H9 (cell line): ENCODE results near the gene PARVB. TPM values are rescaled to one million over a fixed set of nuclear protein-coding genes. Genes with fewer than 3 reads are reported as not detected.

ENCODE experiments used
- DNase-seq: peaks from one replicate; pipeline ENCODE4 v3.0.0-alpha.2; 2017
- H2AFZ ChIP-seq: one replicate; pipeline ENCODE4 v1.6.1; 2013; ENCODE audit warnings: mild to moderate bottlenecking, low read length, control low read depth, moderate library complexity
- H2AK5ac ChIP-seq: 2 replicates; pipeline ENCODE4 v1.6.1; 2013; ENCODE audit warnings: low read length, control low read depth, mixed read lengths; ENCODE audit not compliant: insufficient read length
- H2BK120ac ChIP-seq: one replicate; pipeline ENCODE4 v1.6.1; 2013; ENCODE audit warnings: low read depth, mild to moderate bottlenecking, low read length, control low read depth, inconsistent platforms; ENCODE audit not compliant: poor library complexity, severe bottlenecking
- H2BK12ac ChIP-seq: 2 replicates; pipeline ENCODE4 v1.6.1; 2013; ENCODE audit warnings: low read length, control low read depth, mixed read lengths, low read depth; ENCODE audit not compliant: insufficient read length
- H2BK15ac ChIP-seq: 2 replicates; pipeline ENCODE4 v1.6.1; 2013; ENCODE audit warnings: low read depth, low read length, control low read depth
- H2BK20ac ChIP-seq: one replicate; pipeline ENCODE4 v1.6.1; 2013; ENCODE audit warnings: low read depth, mild to moderate bottlenecking, low read length, control low read depth, inconsistent platforms; ENCODE audit not compliant: poor library complexity, severe bottlenecking
- H2BK5ac ChIP-seq: 2 replicates; pipeline ENCODE4 v1.6.1; 2013; ENCODE audit warnings: low read length, control low read depth, mixed read lengths; ENCODE audit not compliant: insufficient read length
- H3K14ac ChIP-seq: 2 replicates; pipeline ENCODE4 v1.6.1; 2013; ENCODE audit warnings: low read length, control low read depth; ENCODE audit not compliant: insufficient read depth
- H3K18ac ChIP-seq: 2 replicates; pipeline ENCODE4 v1.6.1; 2013; ENCODE audit warnings: low read depth, mild to moderate bottlenecking, mixed read lengths, low read length, control low read depth; ENCODE audit not compliant: insufficient read length
- H3K23ac ChIP-seq: 2 replicates; pipeline ENCODE4 v1.6.1; 2013; ENCODE audit warnings: low read length, control low read depth, mixed read lengths, low read depth; ENCODE audit not compliant: insufficient read length
- H3K23me2 ChIP-seq: 2 replicates; pipeline ENCODE4 v1.6.1; 2013; ENCODE audit warnings: low read depth, mild to moderate bottlenecking, mixed read lengths, low read length, control low read depth; ENCODE audit not compliant: insufficient read length, poor library complexity, severe bottlenecking
- H3K27ac ChIP-seq: 2 replicates; pipeline ENCODE4 v1.5.1; 2013; ENCODE audit warnings: low read length, control low read depth, mixed read lengths, low read depth; ENCODE audit not compliant: insufficient read length
- H3K27me3 ChIP-seq: 2 replicates; pipeline ENCODE4 v1.6.1; 2013; ENCODE audit warnings: low read length, control low read depth, inconsistent platforms; ENCODE audit not compliant: insufficient read depth
- H3K4ac ChIP-seq: 2 replicates; pipeline ENCODE4 v1.6.1; 2013; ENCODE audit warnings: low read depth, mild to moderate bottlenecking, control low read depth, inconsistent platforms, low read length, moderate library complexity
- H3K4me1 ChIP-seq: 2 replicates; pipeline ENCODE4 v1.6.1; 2013; ENCODE audit warnings: low read length, control low read depth, inconsistent platforms; ENCODE audit not compliant: insufficient read depth
- H3K4me2 ChIP-seq: 2 replicates; pipeline ENCODE4 v1.6.1; 2013; ENCODE audit warnings: low read length, control low read depth, mixed read lengths; ENCODE audit not compliant: insufficient read length, insufficient read depth
- H3K56ac ChIP-seq: 2 replicates; pipeline ENCODE4 v1.6.1; 2013; ENCODE audit warnings: low read depth, mild to moderate bottlenecking, mixed read lengths, low read length, control low read depth; ENCODE audit not compliant: insufficient read length
- H3K79me1 ChIP-seq: 2 replicates; pipeline ENCODE4 v1.6.1; 2013; ENCODE audit warnings: low read depth, mild to moderate bottlenecking, moderate library complexity, low read length, control low read depth, inconsistent platforms; ENCODE audit not compliant: insufficient read depth, poor library complexity, severe bottlenecking
- H3K79me2 ChIP-seq: 2 replicates; pipeline ENCODE4 v1.6.1; 2013; ENCODE audit warnings: low read length, control low read depth, inconsistent platforms; ENCODE audit not compliant: insufficient read depth
- H3K9ac ChIP-seq: 2 replicates; pipeline ENCODE4 v1.6.1; 2013; ENCODE audit warnings: low read length, control low read depth, mixed read lengths; ENCODE audit not compliant: insufficient read length; ENCODE audit errors: extremely low read depth
- H3K9me3 ChIP-seq: one replicate; pipeline ENCODE4 v1.6.1; 2013; ENCODE audit warnings: low read depth, low read length, inconsistent platforms; ENCODE audit not compliant: control insufficient read depth
- H3T11ph ChIP-seq: one replicate; pipeline ENCODE4 v1.6.1; 2013; ENCODE audit warnings: mild to moderate bottlenecking, low read length, control low read depth, inconsistent platforms
- H4K20me1 ChIP-seq: one replicate; pipeline ENCODE4 v1.6.1; 2013; ENCODE audit not compliant: control insufficient read depth, insufficient read length, insufficient read depth
- H4K5ac ChIP-seq: 2 replicates; pipeline ENCODE4 v1.6.1; 2013; ENCODE audit warnings: low read depth, mild to moderate bottlenecking, mixed read lengths, low read length, control low read depth; ENCODE audit not compliant: insufficient read length
- H4K8ac ChIP-seq: replicated peaks from 2 replicates; pipeline ENCODE4 v1.6.1; 2013; ENCODE audit warnings: low read length, control low read depth, mixed read lengths, low read depth; ENCODE audit not compliant: insufficient read length
- H4K91ac ChIP-seq: 2 replicates; pipeline ENCODE4 v1.6.1; 2013; ENCODE audit warnings: low read depth, mild to moderate bottlenecking, moderate library complexity, mixed read lengths, low read length, control low read depth; ENCODE audit not compliant: insufficient read length
- H3K27ac Mint-ChIP-seq, 3 experiments: 2 replicates in 2 of 3; 3 replicates in 1 of 3; pipeline ENCODE4 v1.8.0; 2020 to 2021; ENCODE audit warnings: mixed read lengths in 3 of 3, mild to moderate bottlenecking in 1 of 3, moderate library complexity in 1 of 3
- H3K27me3 Mint-ChIP-seq: 2 replicates; pipeline ENCODE4 v1.8.0; 2021; ENCODE audit warnings: low read depth, mild to moderate bottlenecking, moderate library complexity, mixed read lengths
- H3K36me3 Mint-ChIP-seq, 3 experiments: 2 replicates in 2 of 3; 3 replicates in 1 of 3; pipeline ENCODE4 v1.8.0; 2020 to 2021; ENCODE audit warnings: low read depth in 3 of 3, mixed read lengths in 3 of 3; ENCODE audit not compliant: insufficient read depth in 1 of 3
- H3K4me1 Mint-ChIP-seq, 2 experiments: 2 replicates each; pipeline ENCODE4 v1.8.0; 2020; ENCODE audit warnings: mixed read lengths in 2 of 2
- H3K4me3 Mint-ChIP-seq, 2 experiments: 2 replicates in 1 of 2; 3 replicates in 1 of 2; pipeline ENCODE4 v1.8.0; 2020 to 2021; ENCODE audit warnings: mild to moderate bottlenecking in 2 of 2, mixed read lengths in 2 of 2, moderate library complexity in 1 of 2
- H3K9me3 Mint-ChIP-seq, 2 experiments: 2 replicates in 1 of 2; 3 replicates in 1 of 2; pipeline ENCODE4 v1.8.0; 2020; ENCODE audit warnings: mild to moderate bottlenecking in 2 of 2, mixed read lengths in 2 of 2, moderate library complexity in 1 of 2
- WGBS: extraction: QIAGEN DNeasy Blood & Tissue Kit; methylation state at CpG from one replicate; pipeline ENCODE4 v1.1.7; 2013; ENCODE audit warnings: missing lambda C conversion rate, low lambda C conversion rate, mixed read lengths; ENCODE audit not compliant: insufficient read length; ENCODE audit errors: extremely low coverage; 5-methylcytosine and 5-hydroxymethylcytosine counted together
- total RNA-seq: library from RNA; stranded (reverse); gene quantifications from 2 replicates; pipeline ENCODE4 v1.2.1, GENCODE V29; 2021
- TF ChIP-seq, protein P1 (sequence below): fragments of 200-600 bp; sonication (generic); conservative IDR thresholded peaks from 3 replicates; pipeline ENCODE4 v1.8.0; 2021; ENCODE audit warnings: antibody characterized with exemption, mild to moderate bottlenecking

The PARVB gene
- total RNA-seq, 1 experiment from 2014 or later, result 15.6 TPM

DNA sequence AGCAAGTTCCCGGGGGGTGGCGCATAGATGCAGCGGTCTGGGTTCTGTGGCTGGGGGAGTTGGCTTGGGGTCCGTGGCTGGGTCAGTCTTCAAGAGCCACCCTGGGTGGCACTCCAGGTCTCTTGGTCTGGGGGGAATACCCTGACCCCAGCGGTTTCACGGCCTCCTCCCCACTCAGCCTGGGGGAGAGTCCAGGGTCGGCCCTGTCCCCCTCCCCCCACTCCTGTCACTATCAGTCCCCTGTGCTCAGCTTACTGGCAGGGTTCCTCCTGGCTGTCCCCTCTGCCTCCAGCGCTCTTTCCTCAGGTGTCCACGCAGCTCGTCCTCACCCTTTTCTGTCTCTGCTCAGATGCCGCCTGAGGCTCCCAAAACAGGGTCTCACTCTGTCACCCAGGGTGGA, 88.1 kb downstream of the PARVB start:
- Mint-ChIP-seq H3K4me1 (peaks cover 29 to 42% of the 10 kb centered on the region in 2 experiments), H3K36me3 (no peaks in the 10 kb centered on the region; a peak in 1 of 7 replicates)
- H3K18ac ChIP-seq, result peak overlapping the region; percentile 69

More for the DNA sequence above, 88.1 kb downstream of the PARVB start:
- Histone ChIP-seq H3K4me2 (no peak overlapping the region), H3K23me2 (no peaks in the 10 kb centered on the region), H2BK120ac (no peak overlapping the region), H3T11ph (no peak overlapping the region), H3K56ac (no peak overlapping the region), H3K79me2 (no peaks in the 10 kb centered on the region), H2BK5ac (no peak overlapping the region), H3K27me3 (no peaks in the 10 kb centered on the region), H3K9ac (no peak overlapping the region), H2AK5ac (no peak overlapping the region), H2BK20ac (no peak overlapping the region), H3K14ac (no peak overlapping the region; the same call in 1 of the 2 replicates), H3K4me1 (peaks cover 4% of the 10 kb centered on the region; the same call in 1 of the 2 replicates), H2BK15ac (no peak overlapping the region), H2BK12ac (no peak overlapping the region), H3K79me1 (no peaks in the 10 kb centered on the region), H3K4ac (no peak overlapping the region), H4K8ac (no peak overlapping the region), H4K91ac (no peak overlapping the region), H3K23ac (no peak overlapping the region), H2AFZ (no peak overlapping the region), H4K20me1 (no peaks in the 10 kb centered on the region), H3K27ac (no peak overlapping the region), H4K5ac (no peak overlapping the region), H3K9me3 (no peaks in the 10 kb centered on the region)
- H3K9me3 Mint-ChIP-seq, result no peaks in the 10 kb centered on the region; a peak in 1 of 5 replicates
- H3K4me3 Mint-ChIP-seq, result no peak overlapping the region
- H3K27me3 Mint-ChIP-seq, result peaks cover 1% of the 10 kb centered on the region; the same call in 1 of the 2 replicates
- no CpG with 5 or more reads among the region's 11 CpGs for WGBS
- no peak for DNase-seq
- H3K27ac Mint-ChIP-seq, result peak overlapping the region; percentile 88 to 97 (median 89); a peak in 4 of 7 replicates
- TF ChIP-seq, protein P1, sequence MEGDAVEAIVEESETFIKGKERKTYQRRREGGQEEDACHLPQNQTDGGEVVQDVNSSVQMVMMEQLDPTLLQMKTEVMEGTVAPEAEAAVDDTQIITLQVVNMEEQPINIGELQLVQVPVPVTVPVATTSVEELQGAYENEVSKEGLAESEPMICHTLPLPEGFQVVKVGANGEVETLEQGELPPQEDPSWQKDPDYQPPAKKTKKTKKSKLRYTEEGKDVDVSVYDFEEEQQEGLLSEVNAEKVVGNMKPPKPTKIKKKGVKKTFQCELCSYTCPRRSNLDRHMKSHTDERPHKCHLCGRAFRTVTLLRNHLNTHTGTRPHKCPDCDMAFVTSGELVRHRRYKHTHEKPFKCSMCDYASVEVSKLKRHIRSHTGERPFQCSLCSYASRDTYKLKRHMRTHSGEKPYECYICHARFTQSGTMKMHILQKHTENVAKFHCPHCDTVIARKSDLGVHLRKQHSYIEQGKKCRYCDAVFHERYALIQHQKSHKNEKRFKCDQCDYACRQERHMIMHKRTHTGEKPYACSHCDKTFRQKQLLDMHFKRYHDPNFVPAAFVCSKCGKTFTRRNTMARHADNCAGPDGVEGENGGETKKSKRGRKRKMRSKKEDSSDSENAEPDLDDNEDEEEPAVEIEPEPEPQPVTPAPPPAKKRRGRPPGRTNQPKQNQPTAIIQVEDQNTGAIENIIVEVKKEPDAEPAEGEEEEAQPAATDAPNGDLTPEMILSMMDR, result no peak
